CD4-positive, alpha-beta T cell treated with Interleukin-4 for 4 hours (primary cell): ENCODE measurements around the gene PRDM11.
A peak's percentile ranks its signal among the peaks of the same experiment; 100 is the strongest.
"Not testable (repeated sequence)": the region's sequence is repeated elsewhere in the genome, so short reads cannot be mapped to it uniquely, and the experiment has no call there.

Experiments used
- DNase-seq: peaks from one replicate; pipeline ENCODE4 v3.0.0-alpha.2; 2020

Gene PRDM11

GRCh38 chr11:45146072-45147016 lies at the start of gene PRDM11:
Gene PRDM11 (plus strand): TSS chr11:45146639. CDS start chr11:45181767, 35,128 bp downstream.
- DNase-seq, result peak; percentile 76

GRCh38 chr11:45097721-45098493 lies 48.5 kb upstream of the PRDM11 start:
- no peak for DNase-seq

- no peak for DNase-seq
Observed at GRCh38 chr11:45098929-45099328, 47.5 kb upstream of the PRDM11 start.

GRCh38 chr11:45100339-45100738 lies 46.1 kb upstream of the PRDM11 start:
- DNase-seq, result no peak

GRCh38 chr11:45102361-45102809 lies 44.1 kb upstream of the PRDM11 start:
- DNase-seq, result no peak

- DNase-seq, result peak; percentile 86
Observed at GRCh38 chr11:45102810-45103621, 43.4 kb upstream of the PRDM11 start.

GRCh38 chr11:45104006-45104789 lies 42.2 kb upstream of the PRDM11 start:
- no peak for DNase-seq

- no peak for DNase-seq
Observed at GRCh38 chr11:45104790-45105084, 41.7 kb upstream of the PRDM11 start.

- peak; percentile 61 for DNase-seq
Observed at GRCh38 chr11:45105233-45105983, 41.0 kb upstream of the PRDM11 start.

- no peak for DNase-seq
Observed at GRCh38 chr11:45105984-45106375, 40.5 kb upstream of the PRDM11 start.

- no peak for DNase-seq
Observed at GRCh38 chr11:45106440-45106839, 40.0 kb upstream of the PRDM11 start.

- DNase-seq, result no peak
Observed at GRCh38 chr11:45107029-45107428, 39.4 kb upstream of the PRDM11 start.

GRCh38 chr11:45108070-45109064 lies 38.1 kb upstream of the PRDM11 start:
- DNase-seq, result no peak

GRCh38 chr11:45109400-45109799 lies 37.0 kb upstream of the PRDM11 start:
- no peak for DNase-seq

- DNase-seq, result peak; percentile 78
Observed at GRCh38 chr11:45110562-45110961, 35.9 kb upstream of the PRDM11 start.

- DNase-seq, result no peak
Observed at GRCh38 chr11:45113807-45114206, 32.6 kb upstream of the PRDM11 start.

GRCh38 chr11:45127836-45128235 lies 18.6 kb upstream of the PRDM11 start:
- not testable (repeated sequence) for DNase-seq

GRCh38 chr11:45133878-45134277 lies 12.6 kb upstream of the PRDM11 start:
- DNase-seq, result no peak

GRCh38 chr11:45141171-45141570 lies 5.3 kb upstream of the PRDM11 start:
- no peak for DNase-seq

GRCh38 chr11:45141631-45142030 lies 4.8 kb upstream of the PRDM11 start:
- DNase-seq, result no peak
